Kidney epithelial cell (primary cell): Measurements from ENCODE around the gene SUV39H1. TPM values are rescaled to one million over a fixed set of nuclear protein-coding genes. Genes with fewer than 3 reads are reported as not detected.

Source experiments
- DNase-seq: peaks from one replicate; pipeline ENCODE4 v3.0.0-alpha.2; 2010; ENCODE audit warnings: low read depth
- H3K27me3 ChIP-seq: 2 replicates; pipeline ENCODE4 v1.6.0; 2011; ENCODE audit warnings: low read length; ENCODE audit not compliant: control insufficient read depth, insufficient read depth
- H3K36me3 ChIP-seq: 2 replicates; pipeline ENCODE4 v1.5.1; 2011; ENCODE audit warnings: low read length; ENCODE audit not compliant: control insufficient read depth, insufficient read depth
- H3K4me3 ChIP-seq: 2 replicates; pipeline ENCODE4 v1.5.1; 2011; ENCODE audit warnings: low read depth, mild to moderate bottlenecking, control low read depth, low read length
- total RNA-seq: library from RNA; depleted of rRNA; stranded (reverse); fragments of >200 nt; gene quantifications from 2 replicates; pipeline ENCODE4 v1.2.3, GENCODE V29; 2015
- TF ChIP-seq, protein P1 (sequence below): IDR thresholded peaks from 2 replicates; pipeline ENCODE4 v1.5.1; 2011; ENCODE audit warnings: mild to moderate bottlenecking, moderate library complexity, low read length, control low read depth, inconsistent platforms; ENCODE audit not compliant: insufficient read depth, poor library complexity, severe bottlenecking

The SUV39H1 gene
- total RNA-seq, 1 donor from 2014 or later: 7.6 TPM

DNA sequence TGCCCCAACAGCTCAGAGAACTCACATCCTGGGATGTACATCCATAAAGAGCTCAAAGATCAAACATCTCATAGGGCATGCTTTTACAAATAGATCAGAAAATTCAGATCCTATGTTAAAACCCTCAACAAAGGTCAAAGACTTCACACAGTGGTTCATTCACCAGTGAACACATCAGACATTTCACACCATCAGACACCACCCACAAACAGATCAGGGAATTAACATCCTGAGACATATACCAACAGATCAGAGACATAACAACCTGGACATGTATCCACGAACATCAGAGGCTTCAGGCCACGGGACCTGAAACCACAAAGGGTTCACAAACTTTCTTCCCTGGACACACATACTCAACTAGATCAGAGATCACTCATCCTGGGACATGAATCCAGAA, 23.4 kb downstream of the SUV39H1 start:
- Histone ChIP-seq H3K27me3 (no peaks in the 10 kb centered on the region), H3K4me3 (no peak overlapping the region), H3K36me3 (no peaks in the 10 kb centered on the region)
- no peak for DNase-seq
- TF ChIP-seq, protein P1, sequence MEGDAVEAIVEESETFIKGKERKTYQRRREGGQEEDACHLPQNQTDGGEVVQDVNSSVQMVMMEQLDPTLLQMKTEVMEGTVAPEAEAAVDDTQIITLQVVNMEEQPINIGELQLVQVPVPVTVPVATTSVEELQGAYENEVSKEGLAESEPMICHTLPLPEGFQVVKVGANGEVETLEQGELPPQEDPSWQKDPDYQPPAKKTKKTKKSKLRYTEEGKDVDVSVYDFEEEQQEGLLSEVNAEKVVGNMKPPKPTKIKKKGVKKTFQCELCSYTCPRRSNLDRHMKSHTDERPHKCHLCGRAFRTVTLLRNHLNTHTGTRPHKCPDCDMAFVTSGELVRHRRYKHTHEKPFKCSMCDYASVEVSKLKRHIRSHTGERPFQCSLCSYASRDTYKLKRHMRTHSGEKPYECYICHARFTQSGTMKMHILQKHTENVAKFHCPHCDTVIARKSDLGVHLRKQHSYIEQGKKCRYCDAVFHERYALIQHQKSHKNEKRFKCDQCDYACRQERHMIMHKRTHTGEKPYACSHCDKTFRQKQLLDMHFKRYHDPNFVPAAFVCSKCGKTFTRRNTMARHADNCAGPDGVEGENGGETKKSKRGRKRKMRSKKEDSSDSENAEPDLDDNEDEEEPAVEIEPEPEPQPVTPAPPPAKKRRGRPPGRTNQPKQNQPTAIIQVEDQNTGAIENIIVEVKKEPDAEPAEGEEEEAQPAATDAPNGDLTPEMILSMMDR: no peak

DNA sequence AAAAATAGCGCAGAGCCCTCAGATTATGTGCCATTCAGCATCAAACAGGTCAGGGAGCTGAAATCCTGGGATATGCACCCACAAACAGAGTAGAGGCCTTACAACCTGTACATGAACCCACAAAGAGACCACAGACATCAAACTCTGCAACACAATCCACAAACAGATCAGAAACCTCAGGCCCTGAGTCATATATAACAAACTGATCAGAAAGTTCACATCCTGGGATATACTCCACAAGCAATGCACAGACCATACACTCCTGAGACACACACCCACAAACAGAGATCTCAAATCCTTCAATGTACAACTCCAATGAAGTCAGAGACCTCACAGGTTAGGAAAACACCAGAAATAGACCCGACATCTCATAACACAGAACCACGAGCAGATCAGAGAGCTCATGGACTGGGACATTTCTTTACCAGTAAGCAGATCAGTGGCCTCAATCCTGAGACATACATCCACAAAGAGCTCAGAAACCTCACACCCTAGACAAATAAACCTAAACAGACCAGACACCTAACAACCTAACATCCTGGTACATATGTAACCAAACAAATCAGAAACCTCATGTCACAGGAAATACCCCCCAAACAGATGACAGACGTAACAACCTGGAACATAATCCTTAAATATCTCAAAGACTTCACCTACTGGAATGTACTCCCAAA, 24.2 kb downstream of the SUV39H1 start:
- Histone ChIP-seq H3K36me3 (no peaks in the 10 kb centered on the region), H3K27me3 (no peaks in the 10 kb centered on the region), H3K4me3 (no peak overlapping the region)
- TF ChIP-seq, protein P1: no peak
- no peak for DNase-seq

DNA sequence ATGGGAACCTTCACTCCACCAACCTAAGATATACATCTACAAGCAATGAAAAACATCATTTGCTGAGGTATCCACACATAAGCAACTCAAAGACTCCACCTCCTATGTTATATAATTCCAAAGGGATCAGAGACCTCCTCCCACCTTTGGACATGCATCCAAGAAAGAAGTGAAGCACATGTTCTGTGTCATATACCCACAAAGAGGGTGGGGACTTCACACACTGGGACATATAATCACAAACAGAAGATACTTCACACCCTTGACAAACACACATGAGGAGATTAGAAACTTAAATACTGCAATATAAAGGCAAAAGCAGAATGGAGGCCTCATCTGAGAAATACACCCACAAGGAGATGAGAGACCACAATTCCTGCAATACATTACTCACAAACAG, 25.4 kb downstream of the SUV39H1 start:
- DNase-seq: no peak
- TF ChIP-seq, protein P1: no peak
- H3K36me3 ChIP-seq: no peaks in the 10 kb centered on the region
- H3K27me3 ChIP-seq: no peaks in the 10 kb centered on the region
- H3K4me3 ChIP-seq: no peak overlapping the region

DNA sequence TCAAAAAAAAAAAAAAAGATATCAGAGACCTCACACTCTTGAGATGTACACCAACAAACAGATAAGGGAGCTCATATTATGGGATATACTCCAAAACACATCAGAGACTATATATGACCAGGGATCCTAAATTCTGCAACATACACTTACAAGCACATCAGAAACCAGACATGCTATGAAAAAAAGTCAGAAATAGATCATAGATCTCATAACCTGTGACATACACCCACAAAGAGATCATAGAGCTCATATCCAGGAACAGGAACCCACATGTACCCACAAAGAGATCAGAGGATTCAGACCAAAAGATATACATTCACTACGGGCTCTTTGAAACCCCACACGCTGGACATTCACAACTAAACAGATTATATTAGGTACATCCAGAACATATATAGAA, 30.1 kb downstream of the SUV39H1 start:
- Histone ChIP-seq H3K27me3 (no peaks in the 10 kb centered on the region), H3K36me3 (no peaks in the 10 kb centered on the region), H3K4me3 (no peak overlapping the region)
- DNase-seq: no peak
- TF ChIP-seq, protein P1: no peak

DNA sequence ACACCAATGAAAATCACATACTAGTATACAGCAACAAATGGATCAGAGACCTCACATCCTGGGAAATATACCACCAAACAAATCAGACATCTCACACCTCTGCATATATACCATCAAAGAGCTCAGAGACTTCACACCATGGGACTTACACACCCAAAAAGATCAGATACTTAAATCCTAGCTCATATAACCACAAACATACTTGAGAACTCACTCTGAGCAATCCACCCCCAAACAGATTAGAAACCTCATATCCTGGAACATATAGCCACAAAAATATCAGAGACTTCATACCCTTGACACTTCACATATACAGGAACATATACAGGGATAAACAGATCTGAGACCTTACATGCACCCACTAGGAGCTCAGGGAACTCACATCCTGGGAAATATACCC, 32.1 kb downstream of the SUV39H1 start:
- TF ChIP-seq, protein P1: no peak
- no peak overlapping the region for H3K4me3 ChIP-seq
- H3K36me3 ChIP-seq: no peaks in the 10 kb centered on the region
- DNase-seq: no peak
- no peaks in the 10 kb centered on the region for H3K27me3 ChIP-seq

DNA sequence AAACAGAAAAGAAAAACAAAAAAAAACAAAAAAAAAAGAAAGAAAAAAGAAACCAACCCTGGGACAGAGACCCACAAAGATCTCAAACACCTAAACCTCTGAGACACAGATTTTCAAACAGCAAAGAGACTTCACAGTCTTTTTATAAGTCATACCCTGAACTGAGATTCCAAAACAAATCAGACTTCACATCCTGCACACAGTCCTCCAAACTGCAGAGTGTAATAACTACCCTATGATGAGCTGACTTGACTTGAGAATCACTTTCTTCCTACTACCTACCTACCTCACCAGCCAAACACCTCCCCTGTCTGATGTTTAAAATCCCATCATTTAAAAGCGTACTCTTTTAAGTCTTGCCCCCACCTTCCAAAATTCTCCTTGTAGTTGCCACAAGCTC, 39.8 kb downstream of the SUV39H1 start:
- no peaks in the 10 kb centered on the region for H3K27me3 ChIP-seq
- TF ChIP-seq, protein P1: no peak
- H3K4me3 ChIP-seq: no peak overlapping the region
- no peaks in the 10 kb centered on the region for H3K36me3 ChIP-seq
- DNase-seq: no peak
